PFSK-1 (cell line): Measurements from ENCODE around the gene STK38L.

Source experiments
- FOXP2 ChIP-seq: optimal IDR thresholded peaks from 2 replicates; pipeline ENCODE3; 2011; ENCODE audit warnings: borderline replicate concordance, control low read depth, inconsistent platforms; ENCODE audit not compliant: insufficient read depth; ENCODE audit errors: extremely low read length, extremely low read depth
- POLR2AphosphoS5 ChIP-seq: IDR thresholded peaks from 2 replicates; pipeline ENCODE4 v1.6.1; 2012; ENCODE audit warnings: low read depth, mild to moderate bottlenecking, control low read depth, low read length, moderate library complexity
- SIN3A ChIP-seq: IDR thresholded peaks from 2 replicates; pipeline ENCODE4 v1.6.1; 2012; ENCODE audit warnings: mild to moderate bottlenecking, low read length, moderate library complexity, borderline replicate concordance; ENCODE audit not compliant: insufficient read depth
- TAF1 ChIP-seq: IDR thresholded peaks from 2 replicates; pipeline ENCODE4 v1.6.1; 2012; ENCODE audit warnings: low read length, control low read depth, borderline replicate concordance; ENCODE audit not compliant: insufficient read depth
- TF ChIP-seq, protein P1 (sequence below), 2 experiments: IDR thresholded peaks; 2 replicates each; pipeline versions ENCODE4 v1.6.1 to v1.8.0; 2011 to 2012; ENCODE audit warnings: low read depth in 2 of 2, low read length in 2 of 2, control low read depth in 1 of 2, inconsistent platforms in 1 of 2, mild to moderate bottlenecking in 1 of 2, moderate library complexity in 1 of 2; ENCODE audit not compliant: insufficient read depth in 1 of 2

Gene STK38L

GRCh38 chr12:27243006-27243405 lies 1.1 kb upstream of the STK38L start:
- TF ChIP-seq SIN3A (no peak), POLR2AphosphoS5 (no peak), FOXP2 (no peak), TAF1 (no peak)
- TF ChIP-seq, protein P1, sequence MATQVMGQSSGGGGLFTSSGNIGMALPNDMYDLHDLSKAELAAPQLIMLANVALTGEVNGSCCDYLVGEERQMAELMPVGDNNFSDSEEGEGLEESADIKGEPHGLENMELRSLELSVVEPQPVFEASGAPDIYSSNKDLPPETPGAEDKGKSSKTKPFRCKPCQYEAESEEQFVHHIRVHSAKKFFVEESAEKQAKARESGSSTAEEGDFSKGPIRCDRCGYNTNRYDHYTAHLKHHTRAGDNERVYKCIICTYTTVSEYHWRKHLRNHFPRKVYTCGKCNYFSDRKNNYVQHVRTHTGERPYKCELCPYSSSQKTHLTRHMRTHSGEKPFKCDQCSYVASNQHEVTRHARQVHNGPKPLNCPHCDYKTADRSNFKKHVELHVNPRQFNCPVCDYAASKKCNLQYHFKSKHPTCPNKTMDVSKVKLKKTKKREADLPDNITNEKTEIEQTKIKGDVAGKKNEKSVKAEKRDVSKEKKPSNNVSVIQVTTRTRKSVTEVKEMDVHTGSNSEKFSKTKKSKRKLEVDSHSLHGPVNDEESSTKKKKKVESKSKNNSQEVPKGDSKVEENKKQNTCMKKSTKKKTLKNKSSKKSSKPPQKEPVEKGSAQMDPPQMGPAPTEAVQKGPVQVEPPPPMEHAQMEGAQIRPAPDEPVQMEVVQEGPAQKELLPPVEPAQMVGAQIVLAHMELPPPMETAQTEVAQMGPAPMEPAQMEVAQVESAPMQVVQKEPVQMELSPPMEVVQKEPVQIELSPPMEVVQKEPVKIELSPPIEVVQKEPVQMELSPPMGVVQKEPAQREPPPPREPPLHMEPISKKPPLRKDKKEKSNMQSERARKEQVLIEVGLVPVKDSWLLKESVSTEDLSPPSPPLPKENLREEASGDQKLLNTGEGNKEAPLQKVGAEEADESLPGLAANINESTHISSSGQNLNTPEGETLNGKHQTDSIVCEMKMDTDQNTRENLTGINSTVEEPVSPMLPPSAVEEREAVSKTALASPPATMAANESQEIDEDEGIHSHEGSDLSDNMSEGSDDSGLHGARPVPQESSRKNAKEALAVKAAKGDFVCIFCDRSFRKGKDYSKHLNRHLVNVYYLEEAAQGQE (IDR thresholded peaks at IDR 0.05; ENCODE audit: insufficient read depth in 1 of 2, low read depth in 2 of 2, low read length in 2 of 2) = no peak

- TF ChIP-seq FOXP2 (no peak), TAF1 (no peak), SIN3A (no peak), POLR2AphosphoS5 (no peak)
- TF ChIP-seq, protein P1 (IDR thresholded peaks at IDR 0.05; ENCODE audit: insufficient read depth in 1 of 2, low read depth in 2 of 2, low read length in 2 of 2) = no peak
Observed at GRCh38 chr12:27244689-27245488, 803 bp downstream of the STK38L start.

DNA sequence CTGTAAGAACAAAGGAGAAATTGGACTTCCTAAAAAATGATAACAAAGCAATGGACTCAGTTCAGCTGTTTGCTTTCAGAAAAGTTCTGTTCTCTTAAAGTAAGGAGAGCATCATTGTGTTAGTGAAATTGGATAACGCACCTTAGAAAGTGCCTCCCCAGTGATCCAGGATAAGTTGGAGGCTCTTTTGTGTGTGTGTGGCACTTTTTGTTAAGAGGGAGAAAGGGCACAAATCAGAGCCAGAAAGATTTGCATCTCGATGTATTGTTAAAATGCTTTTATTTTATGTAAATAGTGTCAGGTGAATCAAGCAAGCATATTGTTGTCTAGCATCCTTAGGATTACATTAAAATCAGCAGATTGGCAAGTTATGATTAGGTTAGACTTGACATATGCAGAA lies 2.1 kb downstream of the STK38L start:
- TF ChIP-seq, protein P1 (IDR thresholded peaks at IDR 0.05; ENCODE audit: insufficient read depth in 1 of 2, low read depth in 2 of 2, low read length in 2 of 2) = no peak
- TF ChIP-seq SIN3A (no peak), FOXP2 (no peak), TAF1 (no peak)

DNA sequence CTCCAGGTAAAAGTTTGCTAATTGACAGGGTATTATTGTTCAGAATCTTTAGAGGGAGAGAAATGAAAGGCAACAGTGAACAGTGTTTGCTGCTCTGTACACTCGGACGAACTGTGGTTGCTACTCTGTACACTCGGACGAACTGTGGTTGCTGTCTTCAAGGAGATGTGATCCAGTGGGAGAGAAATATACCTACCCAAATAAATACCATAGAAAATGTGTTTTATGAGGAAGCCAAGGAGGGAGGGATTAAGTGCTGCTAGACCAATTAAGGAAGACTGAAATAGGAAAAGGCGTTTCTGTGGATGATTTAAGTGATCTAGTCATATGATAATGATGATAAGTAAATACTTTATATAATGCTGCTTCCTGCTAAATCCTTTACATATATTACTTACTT lies 2.7 kb downstream of the STK38L start:
- no peak for TF ChIP-seq FOXP2
- TF ChIP-seq TAF1 = no peak
- TF ChIP-seq, protein P1 (IDR thresholded peaks at IDR 0.05; ENCODE audit: insufficient read depth in 1 of 2, low read depth in 2 of 2, low read length in 2 of 2) = no peak
- TF ChIP-seq POLR2AphosphoS5 = no peak

DNA sequence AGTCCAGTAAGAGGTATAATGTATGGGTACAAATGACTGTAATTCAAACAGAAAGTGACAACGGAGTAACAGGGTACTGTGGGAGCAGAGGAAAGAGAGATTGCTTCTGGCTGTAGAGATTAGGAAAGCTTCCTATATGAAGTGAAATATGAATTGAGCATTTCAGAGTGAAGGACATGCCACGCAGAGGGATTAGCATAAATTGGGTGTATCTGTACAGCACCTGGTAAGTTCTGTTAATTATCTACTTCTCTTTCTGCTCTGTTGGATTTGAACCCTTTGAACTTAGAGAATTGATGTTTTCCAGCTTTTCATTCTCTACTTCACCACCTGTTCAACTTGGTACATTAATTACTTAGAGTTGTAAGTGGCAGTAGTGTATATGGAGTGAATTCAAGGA lies 8.8 kb downstream of the STK38L start:
- TF ChIP-seq, protein P1 (IDR thresholded peaks at IDR 0.05; ENCODE audit: insufficient read depth in 1 of 2, low read depth in 2 of 2, low read length in 2 of 2) = no peak
- no peak for TF ChIP-seq SIN3A
- no peak for TF ChIP-seq POLR2AphosphoS5
- TF ChIP-seq FOXP2 = no peak
- TF ChIP-seq TAF1 = no peak
